Measurements from ENCODE around the gene SORCS3.
"Not testable (repeated sequence)": the region's sequence is repeated elsewhere in the genome, so short reads cannot be mapped to it uniquely, and the experiment has no call there.

- not testable (repeated sequence) for TF ChIP-seq CTCF (IDR thresholded peaks at IDR 0.05; ENCODE audit: low read length); EZH2 (optimal IDR thresholded peaks at IDR 0.05; ENCODE audit: low read depth, low read length)
These were observed 62.2 kb downstream of the SORCS3 start for GRCh38 chr10:104703262-104703661.

Data from MM.1S (cell line).